WTC11 (cell line): ENCODE measurements around the gene ALAS2. TPM values are rescaled to one million over a fixed set of nuclear protein-coding genes. Genes with fewer than 3 reads are reported as not detected.
"Not testable (repeated sequence)": the region's sequence is repeated elsewhere in the genome, so short reads cannot be mapped to it uniquely, and the experiment has no call there.

Experiments used
- ATAC-seq: fragments of 200-7000 bp; cut with Tn5 transposase; 2 replicates; pipeline ENCODE4 v1.10.0; 2021; ENCODE audit warnings: mild to moderate bottlenecking, moderate library complexity
- Bru-seq: library from RNA; stranded (reverse); fragments of 400-500 nt; gene quantifications from one replicate; lab custom pipeline; 2021; lab: Mats Ljungman, UMichigan
- CTCF ChIA-PET: fragments of 300-600 bp; sonication (Branson Sonifier 250); formaldehyde crosslinking; loops from one replicate; lab custom pipeline; 2021; ENCODE audit warnings: antibody characterized with exemption; lab: Charles Lee
- POLR2A ChIA-PET: fragments of 350-600 bp; sonication (Branson Sonifier 250); formaldehyde crosslinking; loops from one replicate; lab custom pipeline; 2021; ENCODE audit warnings: antibody characterized with exemption; lab: Charles Lee
- DNase-seq: peaks from one replicate; pipeline ENCODE4 v3.0.0; 2021; ENCODE audit warnings: low spot score
- H3K27ac Mint-ChIP-seq: 2 replicates; pipeline ENCODE4 v1.8.0; 2021; ENCODE audit warnings: mixed read lengths
- H3K27me3 Mint-ChIP-seq: 2 replicates; pipeline ENCODE4 v1.8.0; 2021; ENCODE audit warnings: low read depth, mild to moderate bottlenecking, moderate library complexity, mixed read lengths
- H3K36me3 Mint-ChIP-seq: 2 replicates; pipeline ENCODE4 v1.8.0; 2021; ENCODE audit warnings: mixed read lengths
- H3K4me1 Mint-ChIP-seq: 2 replicates; pipeline ENCODE4 v1.8.0; 2022; ENCODE audit warnings: mixed read lengths
- H3K4me3 Mint-ChIP-seq: 2 replicates; pipeline ENCODE4 v1.8.0; 2021; ENCODE audit warnings: mild to moderate bottlenecking, moderate library complexity, mixed read lengths
- H3K9me3 Mint-ChIP-seq: 2 replicates; pipeline ENCODE4 v1.8.0; 2021; ENCODE audit warnings: mixed read lengths
- ATF3 ChIP-seq: sonication (generic); formaldehyde crosslinking; conservative IDR thresholded peaks from 2 replicates; pipeline ENCODE4 v1.8.1; 2022; ENCODE audit warnings: mild to moderate bottlenecking, missing genetic modification reagents
- FOXK1 ChIP-seq: sonication (generic); formaldehyde crosslinking; IDR thresholded peaks from 2 replicates; pipeline ENCODE4 v1.8.0; 2022; ENCODE audit warnings: mild to moderate bottlenecking, moderate library complexity, missing genetic modification reagents
- FOXP4 ChIP-seq: sonication (generic); formaldehyde crosslinking; IDR thresholded peaks from 2 replicates; pipeline ENCODE4 v1.8.0; 2022; ENCODE audit warnings: mild to moderate bottlenecking, missing genetic modification reagents
- GABPB1 ChIP-seq: sonication (generic); formaldehyde crosslinking; IDR thresholded peaks from 2 replicates; pipeline ENCODE4 v1.8.1; 2023; ENCODE audit warnings: mild to moderate bottlenecking, missing genetic modification reagents
- HMGA2 ChIP-seq: fragments of 250-450 bp; sonication (Bioruptor Pico); IDR thresholded peaks from 2 replicates; pipeline ENCODE4 v1.4.0; 2021; ENCODE audit warnings: mild to moderate bottlenecking, moderate library complexity
- MAX ChIP-seq: sonication (generic); formaldehyde crosslinking; IDR thresholded peaks from 2 replicates; pipeline ENCODE4 v1.8.0; 2022; ENCODE audit warnings: mild to moderate bottlenecking, missing genetic modification reagents
- NFATC4 ChIP-seq: fragments of 250-450 bp; sonication (Bioruptor Pico); IDR thresholded peaks from 2 replicates; pipeline ENCODE4 v1.9.0; 2021; ENCODE audit warnings: mild to moderate bottlenecking
- NFE2L1 ChIP-seq: sonication (generic); formaldehyde crosslinking; IDR thresholded peaks from 2 replicates; pipeline ENCODE4 v1.8.1; 2023; ENCODE audit warnings: missing genetic modification reagents
- PRRX2 ChIP-seq: fragments of 250-450 bp; sonication (Bioruptor Pico); IDR thresholded peaks from 2 replicates; pipeline ENCODE4 v1.8.0; 2021; ENCODE audit warnings: mild to moderate bottlenecking
- RELA ChIP-seq: sonication (generic); formaldehyde crosslinking; IDR thresholded peaks from 2 replicates; pipeline ENCODE4 v1.8.1; 2022; ENCODE audit warnings: missing genetic modification reagents, mild to moderate bottlenecking, borderline replicate concordance
- SMAD4 ChIP-seq: sonication (generic); formaldehyde crosslinking; IDR thresholded peaks from 2 replicates; pipeline ENCODE4 v1.8.0; 2022; ENCODE audit warnings: mild to moderate bottlenecking, missing genetic modification reagents
- STAT6 ChIP-seq: sonication (generic); formaldehyde crosslinking; conservative IDR thresholded peaks from 2 replicates; pipeline ENCODE4 v1.8.1; 2023; ENCODE audit warnings: mild to moderate bottlenecking, low read depth, missing genetic modification reagents, moderate library complexity
- USF2 ChIP-seq: sonication (generic); formaldehyde crosslinking; IDR thresholded peaks from 2 replicates; pipeline ENCODE4 v1.8.1; 2023; ENCODE audit warnings: mild to moderate bottlenecking, missing genetic modification reagents, moderate library complexity
- ZMAT4 ChIP-seq: fragments of 250-450 bp; sonication (Bioruptor Pico); IDR thresholded peaks from 2 replicates; pipeline ENCODE4 v1.9.0; 2021; ENCODE audit warnings: mild to moderate bottlenecking
- ZNF219 ChIP-seq: sonication (generic); formaldehyde crosslinking; IDR thresholded peaks from 2 replicates; pipeline ENCODE4 v1.8.0; 2023; ENCODE audit warnings: missing genetic modification reagents, mild to moderate bottlenecking, borderline replicate concordance
- ZNF263 ChIP-seq: sonication (generic); formaldehyde crosslinking; IDR thresholded peaks from 2 replicates; pipeline ENCODE4 v1.8.1; 2022; ENCODE audit warnings: low read depth, mild to moderate bottlenecking, moderate library complexity, missing genetic modification reagents
- ZNF317 ChIP-seq: sonication (generic); formaldehyde crosslinking; IDR thresholded peaks from 2 replicates; pipeline ENCODE4 v1.8.1; 2023; ENCODE audit warnings: low read depth, mild to moderate bottlenecking, moderate library complexity, missing genetic modification reagents, borderline replicate concordance
- ZNF423 ChIP-seq: fragments of 250-450 bp; sonication (Bioruptor Pico); IDR thresholded peaks from 2 replicates; pipeline ENCODE4 v2.1.2; 2022; ENCODE audit warnings: mild to moderate bottlenecking, moderate library complexity
- long read RNA-seq, 3 experiments: library from RNA in 1 of 3; library from capped mRNA in 1 of 3; library from polyadenylated mRNA in 1 of 3; unstranded in 2 of 3; stranded (forward) in 1 of 3; transcript quantifications; one replicate each; pipeline ENCODE4 v2.0.0, GENCODE V29; 2021
- total RNA-seq: library from RNA; stranded (reverse); gene quantifications from 3 replicates; pipeline ENCODE4 v1.2.3, GENCODE V29; 2021

ALAS2 gene
- total RNA-seq (0.30 to 0.35 TPM in 2 of 3 replicates, not detected in the other), Bru-seq, nascent RNA (not detected)
- long read RNA-seq, experiment 1 = 0 reads
- long read RNA-seq, experiment 2 = 0 reads
- long read RNA-seq, experiment 3 = 0 reads

GRCh38 chrX:55030271-55031205, at the start of gene ALAS2:
Gene ALAS2 (minus strand): TSS chrX:55030977. CDS start chrX:55026000, 4,977 bp downstream.
- ATAC-seq (no peak; the same call in 1 of the 2 replicates), DNase-seq (no peak)
- ChIA-PET POLR2A (no interaction called here), CTCF (no interaction called here)
- no peaks in the 10 kb centered on the region for H3K36me3 Mint-ChIP-seq
- H3K4me3 Mint-ChIP-seq = no peak within 1 kb of the TSS
- H3K9me3 Mint-ChIP-seq = peaks cover 6% of the 10 kb centered on the region; the same call in 1 of the 2 replicates
- H3K27ac Mint-ChIP-seq = no peak within 1 kb of the TSS; the same call in 1 of the 2 replicates
- TF ChIP-seq PRRX2 (CRISPR knock-in tag) (no peak), ZNF423 (CRISPR knock-in tag) (peak; percentile 57; the same call in 1 of the 2 replicates), GABPB1 (CRISPR knock-in tag) (no peak)
- H3K4me1 Mint-ChIP-seq = peaks cover 16% of the 10 kb centered on the region
- no peaks in the 10 kb centered on the region for H3K27me3 Mint-ChIP-seq

GRCh38 chrX:55074851-55075467, 44.2 kb upstream of the ALAS2 start, which contains the start of gene PAGE2B:
Gene PAGE2B (plus strand): TSS chrX:55075030. CDS start chrX:55076042, 1,012 bp downstream.
- H3K27me3 Mint-ChIP-seq = peaks cover 11% of the 10 kb centered on the region
- no peak for TF ChIP-seq FOXK1 (CRISPR knock-in tag)
- no peak for TF ChIP-seq ZNF317 (CRISPR knock-in tag)
- TF ChIP-seq SMAD4 (CRISPR knock-in tag) = no peak
- no peak for TF ChIP-seq NFATC4 (CRISPR knock-in tag)
- no peak for TF ChIP-seq ZMAT4 (CRISPR knock-in tag)
- no peak for TF ChIP-seq STAT6
- no peak for TF ChIP-seq MAX (CRISPR knock-in tag)
- TF ChIP-seq ZNF263 (CRISPR knock-in tag) = no peak
- no peak for TF ChIP-seq RELA (CRISPR knock-in tag)
- TF ChIP-seq USF2 (CRISPR knock-in tag) = no peak
- H3K4me3 Mint-ChIP-seq = no peak within 1 kb of the TSS
- POLR2A ChIA-PET = no interaction called here
- DNase-seq (no peak), ATAC-seq (no peak)
- H3K36me3 Mint-ChIP-seq = no peaks in the 10 kb centered on the region
- peaks cover 12% of the 10 kb centered on the region for H3K9me3 Mint-ChIP-seq
- H3K4me1 Mint-ChIP-seq = no peaks in the 10 kb centered on the region
- H3K27ac Mint-ChIP-seq = no peak within 1 kb of the TSS
- CTCF ChIA-PET = no interaction called here

GRCh38 chrX:55072286-55072685, 41.5 kb upstream of the ALAS2 start:
- no peak overlapping the region for H3K4me3 Mint-ChIP-seq

GRCh38 chrX:55067180-55067579, 36.4 kb upstream of the ALAS2 start:
- peaks cover 51% of the 10 kb centered on the region for H3K9me3 Mint-ChIP-seq
- H3K36me3 Mint-ChIP-seq, POLR2A ChIA-PET: not testable (repeated sequence)

More at GRCh38 chrX:55072286-55072685, 41.5 kb upstream of the ALAS2 start:
- no peaks in the 10 kb centered on the region for H3K4me1 Mint-ChIP-seq
- POLR2A ChIA-PET = no interaction called here
- ATAC-seq (no peak), DNase-seq (no peak)
- H3K9me3 Mint-ChIP-seq = peaks cover 24% of the 10 kb centered on the region
- H3K27ac Mint-ChIP-seq = no peak overlapping the region
- TF ChIP-seq HMGA2 (CRISPR knock-in tag) (no peak), GABPB1 (CRISPR knock-in tag) (no peak), ATF3 (no peak), FOXP4 (CRISPR knock-in tag) (no peak), ZNF219 (CRISPR knock-in tag) (no peak), NFE2L1 (CRISPR knock-in tag) (no peak)
- H3K27me3 Mint-ChIP-seq = peaks cover 27% of the 10 kb centered on the region
- H3K36me3 Mint-ChIP-seq = no peaks in the 10 kb centered on the region
- CTCF ChIA-PET = no interaction called here

More at GRCh38 chrX:55067180-55067579, 36.4 kb upstream of the ALAS2 start:
- DNase-seq, CTCF ChIA-PET, H3K4me1 Mint-ChIP-seq, H3K4me3 Mint-ChIP-seq, ATAC-seq, H3K27ac Mint-ChIP-seq: not testable (repeated sequence)
- H3K27me3 Mint-ChIP-seq = peaks cover 30% of the 10 kb centered on the region
